ENCODE measurements around the gene DAPL1.

- TF ChIP-seq, protein P1, sequence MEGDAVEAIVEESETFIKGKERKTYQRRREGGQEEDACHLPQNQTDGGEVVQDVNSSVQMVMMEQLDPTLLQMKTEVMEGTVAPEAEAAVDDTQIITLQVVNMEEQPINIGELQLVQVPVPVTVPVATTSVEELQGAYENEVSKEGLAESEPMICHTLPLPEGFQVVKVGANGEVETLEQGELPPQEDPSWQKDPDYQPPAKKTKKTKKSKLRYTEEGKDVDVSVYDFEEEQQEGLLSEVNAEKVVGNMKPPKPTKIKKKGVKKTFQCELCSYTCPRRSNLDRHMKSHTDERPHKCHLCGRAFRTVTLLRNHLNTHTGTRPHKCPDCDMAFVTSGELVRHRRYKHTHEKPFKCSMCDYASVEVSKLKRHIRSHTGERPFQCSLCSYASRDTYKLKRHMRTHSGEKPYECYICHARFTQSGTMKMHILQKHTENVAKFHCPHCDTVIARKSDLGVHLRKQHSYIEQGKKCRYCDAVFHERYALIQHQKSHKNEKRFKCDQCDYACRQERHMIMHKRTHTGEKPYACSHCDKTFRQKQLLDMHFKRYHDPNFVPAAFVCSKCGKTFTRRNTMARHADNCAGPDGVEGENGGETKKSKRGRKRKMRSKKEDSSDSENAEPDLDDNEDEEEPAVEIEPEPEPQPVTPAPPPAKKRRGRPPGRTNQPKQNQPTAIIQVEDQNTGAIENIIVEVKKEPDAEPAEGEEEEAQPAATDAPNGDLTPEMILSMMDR (conservative IDR thresholded peaks at IDR 0.05): no peak
- TF ChIP-seq EZH2 (IDR thresholded peaks at IDR 0.05; ENCODE audit: low read depth): no peak
Observed at GRCh38 chr2:158822193-158822592, 27.1 kb downstream of the DAPL1 start.
